H1 (cell line): ENCODE data around the gene DYRK1A. TPM values are rescaled to one million over a fixed set of nuclear protein-coding genes. Genes with fewer than 3 reads are reported as not detected.

Experiments used
- CTCF ChIA-PET: fragments of 300-600 bp; sonication (Branson Sonifier 250); formaldehyde crosslinking; loops from one replicate; lab custom pipeline; 2021; ENCODE audit not compliant: partially characterized antibody; lab: Charles Lee
- POLR2A ChIA-PET: fragments of 300-600 bp; sonication (Branson Sonifier 250); formaldehyde crosslinking; loops from one replicate; lab custom pipeline; 2021; ENCODE audit warnings: inconsistent platforms; ENCODE audit not compliant: partially characterized antibody; lab: Charles Lee
- DNase-seq, 2 experiments: peaks; one replicate each; pipeline versions ENCODE4 v3.0.0 to v3.0.0-alpha.2; 2010 to 2022; ENCODE audit warnings: low spot score in 2 of 2, low read depth in 1 of 2, mixed read lengths in 1 of 2
- FAIRE-seq: peaks from 2 replicates; lab custom pipeline; 2011; peaks lifted over from hg19 to GRCh38; lab: Jason Lieb, UNC
- H2AFZ ChIP-seq: 2 replicates; pipeline ENCODE4 v1.8.1; 2012; ENCODE audit warnings: low read length, inconsistent platforms
- H2AK5ac ChIP-seq: 2 replicates; pipeline ENCODE4 v1.6.1; 2013; ENCODE audit warnings: low read depth, low read length
- H2BK120ac ChIP-seq: replicated peaks from 2 replicates; pipeline ENCODE3; 2013; ENCODE audit warnings: low read depth, low read length, inconsistent platforms
- H2BK12ac ChIP-seq: 2 replicates; pipeline ENCODE4 v1.6.1; 2013; ENCODE audit warnings: low read depth, low read length
- H2BK15ac ChIP-seq: 2 replicates; pipeline ENCODE4 v1.6.1; 2013; ENCODE audit warnings: low read length
- H2BK20ac ChIP-seq: 2 replicates; pipeline ENCODE4 v1.6.1; 2013; ENCODE audit warnings: low read length
- H2BK5ac ChIP-seq: 2 replicates; pipeline ENCODE4 v1.6.1; 2013; ENCODE audit warnings: low read depth, low read length
- H3K14ac ChIP-seq: 2 replicates; pipeline ENCODE4 v1.6.1; 2013; ENCODE audit warnings: inconsistent platforms; ENCODE audit not compliant: insufficient read length
- H3K18ac ChIP-seq: 2 replicates; pipeline ENCODE4 v1.6.1; 2013; ENCODE audit warnings: low read length; ENCODE audit errors: extremely low read depth
- H3K23ac ChIP-seq: 2 replicates; pipeline ENCODE4 v1.6.1; 2013; ENCODE audit warnings: inconsistent platforms; ENCODE audit not compliant: insufficient read length
- H3K23me2 ChIP-seq: 2 replicates; pipeline ENCODE4 v1.6.1; 2013; ENCODE audit warnings: low read depth, low read length
- H3K27ac ChIP-seq: 2 replicates; pipeline ENCODE4 v1.6.1; 2011; ENCODE audit warnings: low read depth, low read length, inconsistent platforms
- H3K27me3 ChIP-seq, 4 experiments: replicated peaks in 1 of 4; 1 replicate in 1 of 4; 2 replicates in 3 of 4; pipeline versions ENCODE4 v1.6.1 to v1.8.1; 2011 to 2013; ENCODE audit warnings: low read length in 3 of 4, mild to moderate bottlenecking in 3 of 4, inconsistent platforms in 2 of 4, mixed read lengths in 2 of 4, moderate library complexity in 1 of 4; ENCODE audit not compliant: control insufficient read depth in 3 of 4, insufficient read depth in 3 of 4; ENCODE audit errors: extremely low read depth in 1 of 4
- H3K36me3 ChIP-seq, 4 experiments: 2 replicates each; pipeline versions ENCODE4 v1.6.1 to v1.8.1; 2011 to 2013; ENCODE audit warnings: mild to moderate bottlenecking in 4 of 4, low read length in 3 of 4, moderate library complexity in 2 of 4, control low read depth in 1 of 4, inconsistent platforms in 1 of 4; ENCODE audit not compliant: insufficient read depth in 4 of 4, control insufficient read depth in 2 of 4
- H3K4ac ChIP-seq: replicated peaks from 2 replicates; pipeline ENCODE3; 2013; ENCODE audit warnings: low read length, low read depth, mixed read lengths, inconsistent platforms; ENCODE audit not compliant: insufficient read length
- H3K4me1 ChIP-seq, 4 experiments: replicated peaks in 1 of 4; 1 replicate in 1 of 4; 2 replicates in 3 of 4; pipeline versions ENCODE4 v1.6.1 to v1.8.1; 2011 to 2013; ENCODE audit warnings: low read length in 3 of 4, inconsistent platforms in 2 of 4, mixed read lengths in 1 of 4; ENCODE audit not compliant: insufficient read depth in 4 of 4, control insufficient read depth in 3 of 4
- H3K4me2 ChIP-seq, 2 experiments: 2 replicates each; pipeline versions ENCODE4 v1.6.1 to v1.8.1; 2011 to 2013; ENCODE audit warnings: low read depth in 2 of 2, low read length in 2 of 2, control low read depth in 1 of 2, inconsistent platforms in 1 of 2, mild to moderate bottlenecking in 1 of 2; ENCODE audit not compliant: insufficient read depth in 1 of 2
- H3K4me3 ChIP-seq, 4 experiments: fragments of 200-600, 300-600 bp in 1 of 4; sonication (generic), shearing (Covaris generic), sonication (Bioruptor Twin) in 1 of 4; 2 replicates each; pipeline versions ENCODE4 v1.5.1 to v1.8.1; 2011 to 2016; ENCODE audit warnings: low read length in 4 of 4, low read depth in 3 of 4, control low read depth in 2 of 4, inconsistent platforms in 2 of 4, mild to moderate bottlenecking in 2 of 4, mixed read lengths in 1 of 4, moderate library complexity in 1 of 4; ENCODE audit not compliant: insufficient read depth in 2 of 4; ENCODE audit errors: extremely low read depth in 1 of 4
- H3K56ac ChIP-seq: replicated peaks from 2 replicates; pipeline ENCODE3; 2013; ENCODE audit warnings: low read depth, mild to moderate bottlenecking, mixed read lengths, low read length, inconsistent platforms; ENCODE audit not compliant: insufficient read length
- H3K79me1 ChIP-seq: 2 replicates; pipeline ENCODE4 v1.6.1; 2013; ENCODE audit warnings: low read depth, low read length, control low read depth
- H3K79me2 ChIP-seq, 2 experiments: 2 replicates each; pipeline versions ENCODE4 v1.6.1 to v1.8.1; 2012 to 2013; ENCODE audit warnings: low read length in 2 of 2, mild to moderate bottlenecking in 2 of 2, inconsistent platforms in 1 of 2; ENCODE audit not compliant: insufficient read depth in 2 of 2, control insufficient read depth in 1 of 2
- H3K9ac ChIP-seq, 4 experiments: replicated peaks in 1 of 4; 1 replicate in 1 of 4; 2 replicates in 3 of 4; pipeline versions ENCODE4 v1.6.1 to v1.8.1; 2011 to 2013; ENCODE audit warnings: low read depth in 3 of 4, low read length in 3 of 4, control low read depth in 2 of 4, mild to moderate bottlenecking in 2 of 4, moderate library complexity in 2 of 4, inconsistent platforms in 1 of 4; ENCODE audit errors: extremely low read depth in 1 of 4
- H3K9me3 ChIP-seq, 2 experiments: 2 replicates each; pipeline versions ENCODE4 v1.6.1 to v1.8.1; 2012 to 2013; ENCODE audit warnings: mild to moderate bottlenecking in 2 of 2, moderate library complexity in 2 of 2, control low read depth in 1 of 2, inconsistent platforms in 1 of 2, low read depth in 1 of 2, low read length in 1 of 2, mixed read lengths in 1 of 2; ENCODE audit not compliant: insufficient read depth in 2 of 2
- H4K20me1 ChIP-seq, 2 experiments: replicated peaks in 1 of 2; 2 replicates each; pipeline versions ENCODE3 to v1.8.1; 2011 to 2013; ENCODE audit warnings: inconsistent platforms in 2 of 2, low read length in 2 of 2, mild to moderate bottlenecking in 1 of 2; ENCODE audit not compliant: insufficient read depth in 2 of 2, control insufficient read depth in 1 of 2
- H4K5ac ChIP-seq: 2 replicates; pipeline ENCODE4 v1.6.1; 2013; ENCODE audit warnings: low read length, low read depth, mixed read lengths, inconsistent platforms; ENCODE audit not compliant: insufficient read length
- H4K8ac ChIP-seq: 2 replicates; pipeline ENCODE4 v1.8.0; 2013; ENCODE audit warnings: mild to moderate bottlenecking, moderate library complexity, low read length, inconsistent platforms; ENCODE audit not compliant: insufficient read depth; ENCODE audit errors: extremely low read depth
- H4K91ac ChIP-seq: replicated peaks from 2 replicates; pipeline ENCODE3; 2013; ENCODE audit warnings: low read length, mixed read lengths, inconsistent platforms; ENCODE audit not compliant: insufficient read length
- BACH1 ChIP-seq: IDR thresholded peaks from 2 replicates; pipeline ENCODE4 v1.6.1; 2012; ENCODE audit warnings: low read length, improper control_type of control experiment
- MAFK ChIP-seq: IDR thresholded peaks from 2 replicates; pipeline ENCODE4 v1.6.1; 2012; ENCODE audit warnings: low read depth, mild to moderate bottlenecking, improper control_type of control experiment, low read length
- RAD21 ChIP-seq, 2 experiments: IDR thresholded peaks in 1 of 2; conservative IDR thresholded peaks in 1 of 2; 2 replicates each; pipeline ENCODE4 v1.6.1; 2011; ENCODE audit warnings: low read depth in 2 of 2, low read length in 2 of 2, improper control_type of control experiment in 1 of 2, inconsistent platforms in 1 of 2, mild to moderate bottlenecking in 1 of 2, moderate library complexity in 1 of 2
- WGBS, 2 experiments: shearing (Covaris generic) in 1 of 2; methylation state at CpG; one replicate each; pipeline versions ENCODE4 v1.1.6 to v1.1.7; 2013 to 2015; ENCODE audit warnings: low lambda C conversion rate in 2 of 2, mixed read lengths in 2 of 2, inconsistent platforms in 1 of 2, low coverage in 1 of 2, missing lambda C conversion rate in 1 of 2; ENCODE audit not compliant: insufficient replicate concordance in 2 of 2, insufficient coverage in 1 of 2, insufficient read length in 1 of 2; ENCODE audit errors: extremely low coverage in 1 of 2, missing lambda C conversion rate in 1 of 2; 5-methylcytosine and 5-hydroxymethylcytosine counted together
- polyA plus RNA-seq, 7 experiments: library from polyadenylated mRNA; depleted of rRNA in 3 of 7; stranded (reverse) in 5 of 7; unstranded in 2 of 7; fragments of >200 nt in 5 of 7; fragments of 200-250 nt in 2 of 7; gene quantifications; 1 replicate in 5 of 7; 2 replicates in 1 of 7; 4 replicates in 1 of 7; pipeline versions ENCODE4 v1.2.1 to v1.2.3, GENCODE V29; 2011 to 2013; ENCODE audit warnings: missing spikeins in 2 of 7, mixed read lengths in 2 of 7
- total RNA-seq: library from RNA; stranded (reverse); fragmentation: NEBNext Ultra II Directional; extraction: Animal tissue kit (Norgen Biotek cat#: 25700); gene quantifications from 2 replicates; pipeline ENCODE4 v1.2.1, GENCODE V29; 2021

DYRK1A gene
- total and polyA plus RNA-seq, 2 of the 8 experiments (the other 6 are each of a cell fraction or from before 2014, with no cell fraction given), result 61.1 to 62.2 TPM

- TF ChIP-seq BACH1 (peak; percentile 97), RAD21 (IDR thresholded peaks at IDR 0.05 in 1 of 2, conservative IDR thresholded peaks at IDR 0.05 in 1 of 2; ENCODE audit: low read depth in 2 of 2, low read length in 2 of 2) (no peak), MAFK (peak; percentile 96)
- no peak overlapping the region for H3K27ac ChIP-seq
- no peaks in the 10 kb centered on the region for H3K9me3 ChIP-seq
- no peak overlapping the region for H3K4me3 ChIP-seq
- 84% methylated on average over 8 of the region's 8 CpGs; no CpG with 5 or more reads in 1 of the 2 experiments for WGBS, 2 experiments
- H3K4me2 ChIP-seq, result peak overlapping the region in 1 of 2 experiments; percentile 44; a peak in 2 of 4 replicates
- H2BK12ac ChIP-seq, result no peak overlapping the region
- H4K20me1 ChIP-seq, result no peaks in the 10 kb centered on the region
- no peak overlapping the region for H3K14ac ChIP-seq
- no peak overlapping the region for H2BK120ac ChIP-seq
- H3K56ac ChIP-seq, result no peak overlapping the region
- H4K91ac ChIP-seq, result no peak overlapping the region
- H3K23ac ChIP-seq, result no peak overlapping the region
- peaks cover 8 to 49% (median 34%) of the 10 kb centered on the region in 4 experiments; a peak in 7 of 8 replicates for H3K36me3 ChIP-seq
- H4K5ac ChIP-seq, result peak overlapping the region; percentile 1
- CTCF ChIA-PET, result interaction anchor here (0.6 kb wide), 1 partner anchor 255 kb away, joined by 3 read pairs; no protein-coding TSS in a partner anchor
- no peak overlapping the region for H2AFZ ChIP-seq
- H3K9ac ChIP-seq, result 0 out of 7 replicates have a peak overlapping the region, but pooled peaks of 1 of the 4 experiments have one; percentile 2
- H4K8ac ChIP-seq, result no peak overlapping the region
- H2BK15ac ChIP-seq, result no peak overlapping the region
- H3K4ac ChIP-seq, result no peak overlapping the region
- DNase-seq, result no peak
- 0 out of 2 replicates have a peak overlapping the region, but pooled peaks have one; percentile 10 for H2BK5ac ChIP-seq
- no peak overlapping the region; the same call in 1 of the 2 replicates for H3K18ac ChIP-seq
- H2AK5ac ChIP-seq, result no peak overlapping the region
- no peaks in the 10 kb centered on the region for H3K27me3 ChIP-seq
- FAIRE-seq, result peak; percentile 7
- no peak overlapping the region for H2BK20ac ChIP-seq
- peaks cover 3 to 26% of the 10 kb centered on the region in 2 experiments; a peak in 2 of 4 replicates for H3K79me2 ChIP-seq
- peaks cover 0 to 12% (median 9%) of the 10 kb centered on the region in 4 experiments; a peak in 5 of 7 replicates for H3K4me1 ChIP-seq
- POLR2A ChIA-PET, result no interaction called here
- peaks cover 1% of the 10 kb centered on the region; the same call in 1 of the 2 replicates for H3K23me2 ChIP-seq
- no peaks in the 10 kb centered on the region for H3K79me1 ChIP-seq
Observed at GRCh38 chr21:37514038-37514667, 147.6 kb downstream of the DYRK1A start.
